Measurements from ENCODE around the gene ALDH3A1.

- TF ChIP-seq CTCF (IDR thresholded peaks at IDR 0.05; ENCODE audit: low read depth, low read length) (no peak), POLR2A (IDR thresholded peaks at IDR 0.05; ENCODE audit: extremely low read depth, insufficient read length) (no peak)
Observed at GRCh38 chr17:19752216-19753050, 4.3 kb upstream of the ALDH3A1 start.

All from NB4 (cell line).